ENCODE measurements around the gene SEMA4D.

GRCh38 chr9:89404074-89404473 lies 93.8 kb downstream of the SEMA4D start:
- TF ChIP-seq, protein P1, sequence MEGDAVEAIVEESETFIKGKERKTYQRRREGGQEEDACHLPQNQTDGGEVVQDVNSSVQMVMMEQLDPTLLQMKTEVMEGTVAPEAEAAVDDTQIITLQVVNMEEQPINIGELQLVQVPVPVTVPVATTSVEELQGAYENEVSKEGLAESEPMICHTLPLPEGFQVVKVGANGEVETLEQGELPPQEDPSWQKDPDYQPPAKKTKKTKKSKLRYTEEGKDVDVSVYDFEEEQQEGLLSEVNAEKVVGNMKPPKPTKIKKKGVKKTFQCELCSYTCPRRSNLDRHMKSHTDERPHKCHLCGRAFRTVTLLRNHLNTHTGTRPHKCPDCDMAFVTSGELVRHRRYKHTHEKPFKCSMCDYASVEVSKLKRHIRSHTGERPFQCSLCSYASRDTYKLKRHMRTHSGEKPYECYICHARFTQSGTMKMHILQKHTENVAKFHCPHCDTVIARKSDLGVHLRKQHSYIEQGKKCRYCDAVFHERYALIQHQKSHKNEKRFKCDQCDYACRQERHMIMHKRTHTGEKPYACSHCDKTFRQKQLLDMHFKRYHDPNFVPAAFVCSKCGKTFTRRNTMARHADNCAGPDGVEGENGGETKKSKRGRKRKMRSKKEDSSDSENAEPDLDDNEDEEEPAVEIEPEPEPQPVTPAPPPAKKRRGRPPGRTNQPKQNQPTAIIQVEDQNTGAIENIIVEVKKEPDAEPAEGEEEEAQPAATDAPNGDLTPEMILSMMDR (conservative IDR thresholded peaks at IDR 0.05) = no peak
- TF ChIP-seq EZH2 (IDR thresholded peaks at IDR 0.05; ENCODE audit: low read depth) = no peak

Data from PC-9 (cell line).